A673 (cell line): Measurements from ENCODE around the gene KIAA0825.

Experiments used
- EZH2 ChIP-seq: fragments of 200-600 bp; sonication (generic); IDR thresholded peaks from 2 replicates; pipeline ENCODE4 v1.6.1; 2017; ENCODE audit warnings: borderline replicate concordance, low read depth, mild to moderate bottlenecking, mixed read lengths, antibody characterized with exemption, low read length; ENCODE audit not compliant: poor library complexity, severe bottlenecking
- TF ChIP-seq, protein P1 (sequence below): fragments of 300-800, 200-600 bp; sonication (generic); conservative IDR thresholded peaks from 2 replicates; pipeline ENCODE4 v1.5.1; 2017; ENCODE audit warnings: low read depth, mild to moderate bottlenecking, antibody characterized with exemption, low read length, moderate library complexity, mixed read lengths

DNA sequence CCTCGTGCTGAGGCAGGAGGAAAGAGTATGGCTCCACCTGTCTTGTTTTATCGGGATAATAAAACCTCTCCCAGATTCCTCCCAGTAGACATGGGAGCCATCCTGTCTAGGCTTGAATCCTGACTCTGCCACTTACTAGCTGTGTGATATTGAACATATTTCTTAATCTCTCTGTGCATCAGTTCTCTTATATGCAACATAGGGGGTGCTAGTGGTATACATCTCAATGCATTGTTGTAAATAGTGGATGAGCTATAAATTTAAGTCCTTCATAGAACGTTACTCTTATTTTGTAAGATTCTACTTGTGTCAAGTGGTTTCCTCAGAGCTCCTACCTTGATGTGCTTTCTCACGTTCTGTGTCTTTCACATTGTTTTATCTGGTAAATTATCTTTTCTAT, 459.3 kb downstream of the KIAA0825 start:
- TF ChIP-seq, protein P1, sequence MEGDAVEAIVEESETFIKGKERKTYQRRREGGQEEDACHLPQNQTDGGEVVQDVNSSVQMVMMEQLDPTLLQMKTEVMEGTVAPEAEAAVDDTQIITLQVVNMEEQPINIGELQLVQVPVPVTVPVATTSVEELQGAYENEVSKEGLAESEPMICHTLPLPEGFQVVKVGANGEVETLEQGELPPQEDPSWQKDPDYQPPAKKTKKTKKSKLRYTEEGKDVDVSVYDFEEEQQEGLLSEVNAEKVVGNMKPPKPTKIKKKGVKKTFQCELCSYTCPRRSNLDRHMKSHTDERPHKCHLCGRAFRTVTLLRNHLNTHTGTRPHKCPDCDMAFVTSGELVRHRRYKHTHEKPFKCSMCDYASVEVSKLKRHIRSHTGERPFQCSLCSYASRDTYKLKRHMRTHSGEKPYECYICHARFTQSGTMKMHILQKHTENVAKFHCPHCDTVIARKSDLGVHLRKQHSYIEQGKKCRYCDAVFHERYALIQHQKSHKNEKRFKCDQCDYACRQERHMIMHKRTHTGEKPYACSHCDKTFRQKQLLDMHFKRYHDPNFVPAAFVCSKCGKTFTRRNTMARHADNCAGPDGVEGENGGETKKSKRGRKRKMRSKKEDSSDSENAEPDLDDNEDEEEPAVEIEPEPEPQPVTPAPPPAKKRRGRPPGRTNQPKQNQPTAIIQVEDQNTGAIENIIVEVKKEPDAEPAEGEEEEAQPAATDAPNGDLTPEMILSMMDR: peak; percentile 25; the same call in 1 of the 2 replicates
- no peak for TF ChIP-seq EZH2
